HG03196 (cell line): ENCODE results near the gene CROCC.
"Not testable (repeated sequence)": the region's sequence is repeated elsewhere in the genome, so short reads cannot be mapped to it uniquely, and the experiment has no call there.

Experiments
- ATAC-seq: cut with Tn5 transposase; IDR thresholded peaks from one replicate; pipeline ENCODE4 v1.9.1; 2021; ENCODE audit not compliant: unreplicated experiment

CROCC gene

GRCh38 chr1:16921391-16922185 lies at the start of gene CROCC:
Gene CROCC (plus strand): TSS chr1:16921931. CDS start chr1:16922019, 88 bp downstream.
- ATAC-seq, result no peak

- ATAC-seq, result not testable (repeated sequence)
Measured at GRCh38 chr1:16872152-16873075, 49.3 kb upstream of the CROCC start.

GRCh38 chr1:16873076-16873879 lies 48.5 kb upstream of the CROCC start:
- not testable (repeated sequence) for ATAC-seq

- not testable (repeated sequence) for ATAC-seq
Measured at GRCh38 chr1:16874968-16875765, 46.6 kb upstream of the CROCC start.

- not testable (repeated sequence) for ATAC-seq
Measured at GRCh38 chr1:16881742-16882141, 40.0 kb upstream of the CROCC start.

- no peak for ATAC-seq
Measured at GRCh38 chr1:16882986-16883385, 38.7 kb upstream of the CROCC start.

- ATAC-seq, result not testable (repeated sequence)
Measured at GRCh38 chr1:16884487-16884886, 37.2 kb upstream of the CROCC start.

- no peak for ATAC-seq
Measured at GRCh38 chr1:16886860-16887605, 34.7 kb upstream of the CROCC start.

GRCh38 chr1:16888860-16889816 lies 32.6 kb upstream of the CROCC start:
- ATAC-seq, result no peak

- ATAC-seq, result not testable (repeated sequence)
Measured at GRCh38 chr1:16890539-16891021, 31.2 kb upstream of the CROCC start.

- not testable (repeated sequence) for ATAC-seq
Measured at GRCh38 chr1:16891057-16891456, 30.7 kb upstream of the CROCC start.

- ATAC-seq, result not testable (repeated sequence)
Measured at GRCh38 chr1:16892978-16893525, 28.7 kb upstream of the CROCC start.

- ATAC-seq, result not testable (repeated sequence)
Measured at GRCh38 chr1:16893796-16894195, 27.9 kb upstream of the CROCC start.

GRCh38 chr1:16894338-16894737 lies 27.4 kb upstream of the CROCC start:
- ATAC-seq, result not testable (repeated sequence)

- ATAC-seq, result not testable (repeated sequence)
Measured at GRCh38 chr1:16895233-16895597, 26.5 kb upstream of the CROCC start.

GRCh38 chr1:16895598-16896315 lies 26.0 kb upstream of the CROCC start, which contains the start of gene RNU1-2:
Gene RNU1-2 (plus strand): TSS chr1:16895980.
- peak; percentile 99 for ATAC-seq
